Activated CD4-positive, alpha-beta T cell treated with anti-CD3 and anti-CD28 coated beads, Interleukin-2, amount 50 U/mL, for 24 hours (primary cell): Measurements from ENCODE around the gene IGFBP2.

Experiments used
- DNase-seq, 2 donors: peaks; one replicate each; pipeline ENCODE4 v3.0.0-alpha.2; 2020; ENCODE audit warnings: low read depth in 1 of 2, low spot score in 1 of 2

Gene IGFBP2

DNA sequence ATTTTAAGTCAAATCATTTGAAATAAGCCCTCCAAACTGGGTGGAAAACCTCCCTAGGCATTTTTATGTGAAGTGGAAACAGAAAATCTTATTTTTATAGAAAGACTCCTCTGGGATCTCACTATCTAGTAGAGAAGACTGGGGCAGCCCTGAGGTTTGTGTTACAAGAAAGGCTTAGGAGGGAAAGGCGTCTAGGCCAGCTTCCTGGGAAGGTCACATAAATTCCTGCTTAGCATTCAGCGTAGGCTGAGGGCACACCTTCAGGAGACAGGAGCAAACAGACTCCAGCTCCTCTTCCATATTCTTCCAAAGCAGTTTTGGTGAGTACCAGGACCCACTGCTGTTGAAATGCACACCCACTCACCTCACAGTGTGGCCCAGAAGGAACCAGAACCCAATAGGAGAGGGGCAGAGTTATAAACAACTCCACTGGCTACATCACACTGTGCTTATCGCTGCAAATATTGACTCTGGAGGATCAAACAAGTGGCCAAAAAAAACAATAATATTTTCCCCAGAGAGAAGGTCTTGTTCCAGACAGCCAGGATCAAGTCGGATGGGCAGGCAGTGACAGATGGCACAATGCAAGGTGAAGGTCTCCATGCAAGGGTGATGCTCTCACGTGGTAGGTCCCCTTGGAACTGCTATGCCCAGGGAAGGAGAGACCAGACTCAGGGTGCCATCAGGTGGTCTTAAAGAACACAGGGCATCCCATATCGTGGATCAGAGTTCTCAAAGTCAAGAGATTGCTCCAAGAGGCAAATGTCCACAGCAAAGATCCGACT is 17.7 kb upstream of the IGFBP2 start:
- DNase-seq: no peak

- no peak for DNase-seq
These were observed 17.0 kb upstream of the IGFBP2 start for GRCh38 chr2:216616083-216616678.

GRCh38 chr2:216617159-216617815 is 15.9 kb upstream of the IGFBP2 start:
- DNase-seq: no peak

DNA sequence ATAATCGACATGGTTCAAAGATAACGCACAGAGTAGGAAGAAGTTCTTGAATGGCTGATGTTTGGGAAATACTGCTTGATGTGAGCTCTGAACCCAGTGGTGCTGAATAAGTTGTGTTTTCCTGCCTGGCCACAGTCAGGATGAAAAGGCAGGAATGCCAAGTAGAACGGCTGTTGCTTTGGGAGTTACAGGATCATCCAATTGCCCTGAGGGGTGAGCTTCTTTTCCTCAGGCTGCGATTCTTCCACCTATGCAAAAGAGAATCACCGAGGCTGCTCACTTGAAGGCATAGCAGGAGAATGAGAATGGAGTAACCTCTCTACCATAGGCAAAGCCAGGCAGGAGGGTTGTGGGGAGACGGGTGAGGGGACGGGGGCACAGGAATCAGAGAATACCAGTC is 14.4 kb upstream of the IGFBP2 start:
- no peak for DNase-seq

DNA sequence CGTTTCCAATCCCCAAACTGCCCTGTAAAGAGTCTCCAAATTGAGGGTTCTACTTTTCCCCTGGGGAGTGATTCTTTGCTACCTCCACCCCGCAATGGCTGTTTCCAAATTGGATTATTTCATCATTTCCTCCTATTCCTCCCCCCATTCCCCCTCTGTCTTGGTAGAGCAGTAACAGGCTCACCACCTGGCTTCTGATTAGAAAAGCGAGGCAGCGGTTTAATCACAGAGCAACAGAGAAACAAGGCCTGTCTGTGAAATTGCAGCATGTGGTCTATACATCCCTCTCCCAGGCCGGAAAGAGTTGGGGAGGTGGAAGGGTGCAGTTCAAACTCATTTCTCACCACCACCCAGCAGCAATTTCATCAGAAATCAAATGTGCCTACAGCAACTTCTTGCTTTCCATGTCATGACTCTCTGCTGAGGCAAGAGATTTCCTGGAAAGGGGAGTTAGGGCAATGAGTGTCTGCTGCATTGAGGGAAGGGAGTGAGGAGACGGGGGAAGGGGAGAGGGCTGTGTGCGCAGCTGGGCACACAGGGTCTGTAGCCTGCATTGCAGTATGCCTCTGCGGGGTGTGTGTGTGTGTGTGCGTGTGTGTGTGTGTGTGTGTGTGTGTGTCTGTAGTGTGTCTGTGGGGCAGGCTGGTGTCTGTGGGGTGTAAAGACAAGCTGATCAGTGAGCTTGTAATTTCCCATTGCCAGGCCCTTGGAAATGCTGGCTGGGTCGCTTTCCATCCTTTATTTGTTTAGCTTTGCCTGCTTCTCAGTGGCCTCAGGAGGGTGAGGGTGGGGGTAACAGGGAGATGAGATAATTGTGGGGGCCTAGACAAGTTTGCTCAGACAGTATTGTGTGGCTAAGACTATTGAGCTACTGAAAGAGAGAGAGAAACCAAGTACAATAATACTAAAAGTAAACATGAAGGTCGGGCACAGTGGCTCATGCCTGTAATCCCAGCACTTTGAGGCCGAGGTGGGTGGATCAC is 13.5 kb upstream of the IGFBP2 start:
- no peak for DNase-seq

- DNase-seq: no peak
These were observed 12.4 kb upstream of the IGFBP2 start for GRCh38 chr2:216620786-216621185.

GRCh38 chr2:216621292-216621691 is 11.9 kb upstream of the IGFBP2 start:
- no peak for DNase-seq

DNA sequence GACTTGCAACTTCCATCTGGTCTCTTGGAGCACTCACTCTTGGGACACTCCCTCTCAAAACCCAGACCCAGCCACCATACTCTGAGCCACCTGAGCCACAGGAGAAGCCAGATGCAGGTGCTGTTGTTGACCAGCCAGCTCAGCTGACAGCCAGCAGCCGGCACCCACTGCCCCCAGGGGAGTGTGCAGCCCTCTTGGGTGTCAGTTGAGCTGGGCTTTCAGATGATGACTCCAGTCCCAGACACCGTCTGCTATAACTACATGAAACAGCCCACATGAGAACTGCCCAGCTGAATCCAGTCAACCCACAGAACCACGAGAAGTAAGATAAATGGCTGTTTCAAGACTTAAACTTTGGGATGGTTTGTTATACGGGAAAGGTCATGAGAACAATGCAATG is 10.7 kb upstream of the IGFBP2 start:
- no peak for DNase-seq

GRCh38 chr2:216624251-216624650 is 9.0 kb upstream of the IGFBP2 start:
- DNase-seq: no peak

DNA sequence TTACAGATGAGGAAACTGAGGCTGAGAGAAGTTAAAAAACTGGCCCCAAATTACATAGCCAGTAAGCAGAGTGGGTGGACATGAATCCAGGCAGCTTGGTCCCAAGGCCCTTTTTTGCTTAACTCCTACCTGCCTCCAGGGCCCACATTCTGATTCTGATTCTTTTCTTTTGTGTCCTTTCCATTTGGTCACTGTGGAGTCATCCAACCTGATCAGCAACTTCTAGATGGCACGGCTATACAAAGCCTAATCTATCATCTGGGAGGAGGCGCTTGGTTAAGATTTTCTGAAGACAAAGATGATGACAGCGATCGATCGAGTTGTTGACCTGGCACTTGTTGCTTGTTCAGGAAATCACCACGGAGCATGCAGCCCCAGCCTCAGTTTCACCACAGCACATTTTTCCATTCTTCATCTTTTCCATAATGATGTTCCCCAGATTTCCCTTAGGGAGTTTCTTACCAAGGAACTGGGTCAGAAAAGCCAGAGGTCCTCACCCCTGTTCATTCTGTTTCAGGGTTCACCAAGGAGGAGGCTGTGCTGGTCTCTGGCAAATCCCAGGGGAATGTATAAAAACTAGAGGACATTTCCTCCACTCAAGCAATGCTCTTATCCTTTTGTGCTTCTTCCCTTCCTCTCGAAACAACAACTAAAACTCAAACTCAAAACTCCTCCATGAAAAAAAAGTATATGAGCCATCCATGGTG is 6.9 kb upstream of the IGFBP2 start:
- DNase-seq: no peak

- DNase-seq: no peak
These were observed 6.4 kb upstream of the IGFBP2 start for GRCh38 chr2:216626875-216627245.

DNA sequence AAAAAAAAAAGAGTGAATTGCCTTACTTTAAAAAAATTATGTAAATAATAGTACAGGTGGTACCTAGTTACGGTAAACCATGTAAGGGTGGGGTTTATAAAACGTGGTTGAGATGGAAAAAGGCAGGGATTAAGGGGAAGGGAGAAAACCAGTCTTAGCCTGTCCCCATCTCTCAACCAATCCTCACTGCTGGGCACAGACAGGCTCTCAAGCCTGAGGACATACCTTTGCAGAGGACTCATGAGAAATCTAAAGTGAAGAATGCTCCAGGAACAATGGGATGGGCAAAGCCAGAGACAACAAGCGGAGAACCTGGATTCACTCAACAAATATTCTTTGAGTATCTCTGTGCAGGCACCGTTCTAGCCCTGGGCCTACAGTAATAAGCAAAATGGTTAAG is 3.4 kb upstream of the IGFBP2 start:
- no peak for DNase-seq

GRCh38 chr2:216632346-216632951 is 771 bp upstream of the IGFBP2 start:
- no peak for DNase-seq

DNA sequence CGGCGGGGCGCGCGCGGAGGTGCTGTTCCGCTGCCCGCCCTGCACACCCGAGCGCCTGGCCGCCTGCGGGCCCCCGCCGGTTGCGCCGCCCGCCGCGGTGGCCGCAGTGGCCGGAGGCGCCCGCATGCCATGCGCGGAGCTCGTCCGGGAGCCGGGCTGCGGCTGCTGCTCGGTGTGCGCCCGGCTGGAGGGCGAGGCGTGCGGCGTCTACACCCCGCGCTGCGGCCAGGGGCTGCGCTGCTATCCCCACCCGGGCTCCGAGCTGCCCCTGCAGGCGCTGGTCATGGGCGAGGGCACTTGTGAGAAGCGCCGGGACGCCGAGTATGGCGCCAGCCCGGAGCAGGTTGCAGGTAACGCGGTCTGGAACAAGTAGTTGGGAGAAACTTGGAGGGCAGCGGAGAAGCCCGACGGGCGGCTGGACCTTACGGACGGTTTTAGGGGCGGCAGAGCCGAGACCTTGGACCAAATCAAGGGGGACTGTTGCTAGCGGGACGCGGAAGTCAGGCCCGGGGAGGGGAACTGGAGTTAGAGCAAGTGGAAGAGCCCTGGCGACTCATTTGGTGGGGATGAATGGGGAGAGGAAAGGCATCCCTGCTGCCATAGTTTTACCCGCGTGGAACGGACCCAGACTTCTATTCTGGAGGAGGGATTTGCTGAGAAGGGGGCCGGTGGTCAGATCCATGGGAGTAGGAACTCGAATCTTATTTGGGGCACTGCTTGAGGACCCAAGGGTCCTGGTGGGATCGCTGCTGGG is 573 bp downstream of the IGFBP2 start:
- DNase-seq: no peak

DNA sequence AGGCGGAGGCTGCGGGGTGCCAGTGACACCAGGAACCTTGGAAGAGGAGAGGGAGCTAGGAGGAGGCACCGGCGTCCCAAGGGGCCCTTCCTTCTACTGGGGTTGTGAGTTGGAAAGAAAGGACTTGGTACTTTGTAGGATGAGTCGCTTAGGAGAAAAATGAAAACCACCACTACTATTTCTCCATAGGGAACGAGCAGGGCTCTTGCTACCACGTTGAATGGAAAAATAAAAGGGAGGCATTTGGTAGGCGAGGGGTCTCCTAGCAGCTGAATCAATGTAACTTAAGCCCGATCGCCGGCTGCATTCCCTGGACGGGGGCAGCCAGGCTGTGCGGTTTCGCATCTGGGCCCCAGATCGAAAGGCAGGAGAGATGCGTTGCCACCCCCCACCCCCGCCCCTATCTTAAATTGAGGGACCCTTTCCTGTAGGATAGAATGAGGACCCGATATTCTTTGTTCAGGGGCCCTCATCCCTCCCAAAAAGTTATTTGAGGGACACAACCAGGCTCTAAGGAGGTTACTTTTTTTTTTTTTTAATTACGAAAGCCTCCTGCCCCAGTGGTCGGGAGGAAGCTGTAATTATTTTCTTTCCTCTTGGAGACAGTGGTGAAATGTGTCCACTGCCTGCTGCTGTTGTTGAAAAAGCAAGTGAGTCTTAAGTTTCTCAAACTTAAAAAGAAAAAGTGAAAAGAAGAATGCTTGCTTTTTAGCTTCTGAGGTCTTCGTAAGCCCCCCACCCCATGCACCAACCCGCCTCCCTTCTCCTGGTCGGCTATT is 1.3 kb downstream of the IGFBP2 start:
- DNase-seq: no peak

DNA sequence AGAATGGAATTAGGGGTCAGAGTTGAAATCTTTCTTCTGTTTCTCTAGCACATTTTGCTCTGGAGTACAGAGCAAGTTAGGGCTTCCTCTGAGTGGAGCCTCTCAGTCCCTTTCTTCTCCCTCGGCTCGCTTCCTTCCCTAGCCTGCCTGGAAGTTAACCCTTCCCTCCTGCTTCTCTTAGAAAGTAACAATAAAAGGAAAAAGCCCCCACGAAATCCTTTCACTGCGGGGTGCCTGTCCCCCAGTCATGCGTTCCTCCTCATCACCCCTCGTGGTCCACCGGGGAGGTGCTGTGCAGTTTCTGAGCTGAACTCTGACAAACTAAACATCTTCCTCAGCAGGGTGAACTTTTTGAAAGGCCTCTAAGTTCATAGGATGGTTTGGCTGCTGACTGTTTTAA is 2.0 kb downstream of the IGFBP2 start:
- DNase-seq: no peak

DNA sequence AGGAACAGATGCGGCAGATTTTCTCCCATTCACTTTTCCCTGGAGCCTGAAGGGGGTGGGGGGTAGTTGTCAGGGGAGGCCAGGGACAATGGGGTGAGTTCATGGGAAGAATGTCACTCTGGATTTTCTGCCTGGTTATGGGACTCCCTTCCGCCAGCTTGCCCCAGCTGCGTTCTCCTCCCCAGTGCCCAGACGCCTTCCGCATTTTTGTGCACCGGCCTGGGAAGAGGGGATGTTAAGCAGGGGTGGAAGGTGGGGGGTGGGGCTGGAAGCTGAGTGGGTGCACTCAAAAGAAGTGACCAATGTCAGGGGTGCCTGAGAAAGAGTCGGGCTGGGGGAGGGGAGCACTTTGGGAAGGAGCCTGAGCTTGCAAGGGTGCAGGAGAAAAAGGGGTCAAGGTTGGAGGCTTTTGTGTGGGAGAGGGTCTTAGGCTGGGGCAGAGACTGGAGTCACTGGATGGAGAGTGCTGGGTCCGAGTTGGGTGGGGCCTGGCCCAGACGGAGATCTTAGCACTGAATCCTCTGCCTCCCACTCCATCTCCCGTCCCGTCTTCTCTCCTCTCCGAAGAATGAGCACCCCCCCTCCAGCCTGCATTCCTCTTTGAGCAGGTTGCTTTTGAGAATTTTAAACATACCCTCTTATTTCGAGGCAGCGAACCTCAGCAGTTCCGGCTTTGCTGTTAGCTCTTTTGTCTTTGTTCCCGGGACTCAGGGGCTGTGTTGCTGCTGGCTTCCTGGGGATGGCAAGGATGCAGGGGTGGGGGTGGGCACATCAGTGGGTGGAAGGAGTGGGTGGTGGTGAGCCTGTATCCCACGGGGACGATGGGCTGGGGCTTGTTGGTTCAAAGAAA is 2.7 kb downstream of the IGFBP2 start:
- no peak for DNase-seq
